H9 (cell line): ENCODE results near the gene MICA. TPM values are rescaled to one million over a fixed set of nuclear protein-coding genes. Genes with fewer than 3 reads are reported as not detected.
A peak's percentile ranks its signal among the peaks of the same experiment; 100 is the strongest.

Experiments used
- DNase-seq: peaks from one replicate; pipeline ENCODE4 v3.0.0-alpha.2; 2017
- H2AFZ ChIP-seq: one replicate; pipeline ENCODE4 v1.6.1; 2013; ENCODE audit warnings: mild to moderate bottlenecking, low read length, control low read depth, moderate library complexity
- H2AK5ac ChIP-seq: 2 replicates; pipeline ENCODE4 v1.6.1; 2013; ENCODE audit warnings: low read length, control low read depth, mixed read lengths; ENCODE audit not compliant: insufficient read length
- H2BK120ac ChIP-seq: one replicate; pipeline ENCODE4 v1.6.1; 2013; ENCODE audit warnings: low read depth, mild to moderate bottlenecking, low read length, control low read depth, inconsistent platforms; ENCODE audit not compliant: poor library complexity, severe bottlenecking
- H2BK12ac ChIP-seq: 2 replicates; pipeline ENCODE4 v1.6.1; 2013; ENCODE audit warnings: low read length, control low read depth, mixed read lengths, low read depth; ENCODE audit not compliant: insufficient read length
- H2BK15ac ChIP-seq: 2 replicates; pipeline ENCODE4 v1.6.1; 2013; ENCODE audit warnings: low read depth, low read length, control low read depth
- H2BK20ac ChIP-seq: one replicate; pipeline ENCODE4 v1.6.1; 2013; ENCODE audit warnings: low read depth, mild to moderate bottlenecking, low read length, control low read depth, inconsistent platforms; ENCODE audit not compliant: poor library complexity, severe bottlenecking
- H2BK5ac ChIP-seq: 2 replicates; pipeline ENCODE4 v1.6.1; 2013; ENCODE audit warnings: low read length, control low read depth, mixed read lengths; ENCODE audit not compliant: insufficient read length
- H3K14ac ChIP-seq: 2 replicates; pipeline ENCODE4 v1.6.1; 2013; ENCODE audit warnings: low read length, control low read depth; ENCODE audit not compliant: insufficient read depth
- H3K18ac ChIP-seq: 2 replicates; pipeline ENCODE4 v1.6.1; 2013; ENCODE audit warnings: low read depth, mild to moderate bottlenecking, mixed read lengths, low read length, control low read depth; ENCODE audit not compliant: insufficient read length
- H3K23ac ChIP-seq: 2 replicates; pipeline ENCODE4 v1.6.1; 2013; ENCODE audit warnings: low read length, control low read depth, mixed read lengths, low read depth; ENCODE audit not compliant: insufficient read length
- H3K23me2 ChIP-seq: 2 replicates; pipeline ENCODE4 v1.6.1; 2013; ENCODE audit warnings: low read depth, mild to moderate bottlenecking, mixed read lengths, low read length, control low read depth; ENCODE audit not compliant: insufficient read length, poor library complexity, severe bottlenecking
- H3K27ac ChIP-seq: 2 replicates; pipeline ENCODE4 v1.5.1; 2013; ENCODE audit warnings: low read length, control low read depth, mixed read lengths, low read depth; ENCODE audit not compliant: insufficient read length
- H3K27me3 ChIP-seq: 2 replicates; pipeline ENCODE4 v1.6.1; 2013; ENCODE audit warnings: low read length, control low read depth, inconsistent platforms; ENCODE audit not compliant: insufficient read depth
- H3K4ac ChIP-seq: 2 replicates; pipeline ENCODE4 v1.6.1; 2013; ENCODE audit warnings: low read depth, mild to moderate bottlenecking, control low read depth, inconsistent platforms, low read length, moderate library complexity
- H3K4me1 ChIP-seq: 2 replicates; pipeline ENCODE4 v1.6.1; 2013; ENCODE audit warnings: low read length, control low read depth, inconsistent platforms; ENCODE audit not compliant: insufficient read depth
- H3K4me2 ChIP-seq: 2 replicates; pipeline ENCODE4 v1.6.1; 2013; ENCODE audit warnings: low read length, control low read depth, mixed read lengths; ENCODE audit not compliant: insufficient read length, insufficient read depth
- H3K56ac ChIP-seq: 2 replicates; pipeline ENCODE4 v1.6.1; 2013; ENCODE audit warnings: low read depth, mild to moderate bottlenecking, mixed read lengths, low read length, control low read depth; ENCODE audit not compliant: insufficient read length
- H3K79me1 ChIP-seq: 2 replicates; pipeline ENCODE4 v1.6.1; 2013; ENCODE audit warnings: low read depth, mild to moderate bottlenecking, moderate library complexity, low read length, control low read depth, inconsistent platforms; ENCODE audit not compliant: insufficient read depth, poor library complexity, severe bottlenecking
- H3K79me2 ChIP-seq: 2 replicates; pipeline ENCODE4 v1.6.1; 2013; ENCODE audit warnings: low read length, control low read depth, inconsistent platforms; ENCODE audit not compliant: insufficient read depth
- H3K9ac ChIP-seq: 2 replicates; pipeline ENCODE4 v1.6.1; 2013; ENCODE audit warnings: low read length, control low read depth, mixed read lengths; ENCODE audit not compliant: insufficient read length; ENCODE audit errors: extremely low read depth
- H3K9me3 ChIP-seq: one replicate; pipeline ENCODE4 v1.6.1; 2013; ENCODE audit warnings: low read depth, low read length, inconsistent platforms; ENCODE audit not compliant: control insufficient read depth
- H3T11ph ChIP-seq: one replicate; pipeline ENCODE4 v1.6.1; 2013; ENCODE audit warnings: mild to moderate bottlenecking, low read length, control low read depth, inconsistent platforms
- H4K20me1 ChIP-seq: one replicate; pipeline ENCODE4 v1.6.1; 2013; ENCODE audit not compliant: control insufficient read depth, insufficient read length, insufficient read depth
- H4K5ac ChIP-seq: 2 replicates; pipeline ENCODE4 v1.6.1; 2013; ENCODE audit warnings: low read depth, mild to moderate bottlenecking, mixed read lengths, low read length, control low read depth; ENCODE audit not compliant: insufficient read length
- H4K8ac ChIP-seq: replicated peaks from 2 replicates; pipeline ENCODE4 v1.6.1; 2013; ENCODE audit warnings: low read length, control low read depth, mixed read lengths, low read depth; ENCODE audit not compliant: insufficient read length
- H4K91ac ChIP-seq: 2 replicates; pipeline ENCODE4 v1.6.1; 2013; ENCODE audit warnings: low read depth, mild to moderate bottlenecking, moderate library complexity, mixed read lengths, low read length, control low read depth; ENCODE audit not compliant: insufficient read length
- H3K27ac Mint-ChIP-seq, 3 experiments: 2 replicates in 2 of 3; 3 replicates in 1 of 3; pipeline ENCODE4 v1.8.0; 2020 to 2021; ENCODE audit warnings: mixed read lengths in 3 of 3, mild to moderate bottlenecking in 1 of 3, moderate library complexity in 1 of 3
- H3K27me3 Mint-ChIP-seq: 2 replicates; pipeline ENCODE4 v1.8.0; 2021; ENCODE audit warnings: low read depth, mild to moderate bottlenecking, moderate library complexity, mixed read lengths
- H3K36me3 Mint-ChIP-seq, 3 experiments: 2 replicates in 2 of 3; 3 replicates in 1 of 3; pipeline ENCODE4 v1.8.0; 2020 to 2021; ENCODE audit warnings: low read depth in 3 of 3, mixed read lengths in 3 of 3; ENCODE audit not compliant: insufficient read depth in 1 of 3
- H3K4me1 Mint-ChIP-seq, 2 experiments: 2 replicates each; pipeline ENCODE4 v1.8.0; 2020; ENCODE audit warnings: mixed read lengths in 2 of 2
- H3K4me3 Mint-ChIP-seq, 2 experiments: 2 replicates in 1 of 2; 3 replicates in 1 of 2; pipeline ENCODE4 v1.8.0; 2020 to 2021; ENCODE audit warnings: mild to moderate bottlenecking in 2 of 2, mixed read lengths in 2 of 2, moderate library complexity in 1 of 2
- H3K9me3 Mint-ChIP-seq, 2 experiments: 2 replicates in 1 of 2; 3 replicates in 1 of 2; pipeline ENCODE4 v1.8.0; 2020; ENCODE audit warnings: mild to moderate bottlenecking in 2 of 2, mixed read lengths in 2 of 2, moderate library complexity in 1 of 2
- CTCF ChIP-seq: fragments of 200-600 bp; sonication (generic); conservative IDR thresholded peaks from 3 replicates; pipeline ENCODE4 v1.8.0; 2021; ENCODE audit warnings: antibody characterized with exemption, mild to moderate bottlenecking
- WGBS: extraction: QIAGEN DNeasy Blood & Tissue Kit; methylation state at CpG from one replicate; pipeline ENCODE4 v1.1.7; 2013; ENCODE audit warnings: missing lambda C conversion rate, low lambda C conversion rate, mixed read lengths; ENCODE audit not compliant: insufficient read length; ENCODE audit errors: extremely low coverage; 5-methylcytosine and 5-hydroxymethylcytosine counted together
- total RNA-seq: library from RNA; stranded (reverse); gene quantifications from 2 replicates; pipeline ENCODE4 v1.2.1, GENCODE V29; 2021

MICA gene
- total RNA-seq, 1 experiment from 2014 or later: 8.5 TPM

GRCh38 chr6:31393932-31394331 lies 9.5 kb upstream of the MICA start:
- Histone ChIP-seq H4K8ac (no peak overlapping the region), H3K23ac (no peak overlapping the region), H2BK20ac (no peak overlapping the region), H3K27ac (no peak overlapping the region), H4K5ac (no peak overlapping the region), H2BK15ac (no peak overlapping the region), H3T11ph (no peak overlapping the region), H3K56ac (no peak overlapping the region), H2BK12ac (no peak overlapping the region), H2BK5ac (no peak overlapping the region), H3K4ac (no peak overlapping the region), H3K79me2 (no peaks in the 10 kb centered on the region), H3K9me3 (no peaks in the 10 kb centered on the region), H4K20me1 (no peaks in the 10 kb centered on the region), H2BK120ac (no peak overlapping the region), H3K27me3 (no peaks in the 10 kb centered on the region), H4K91ac (no peak overlapping the region), H3K4me1 (no peaks in the 10 kb centered on the region; the same call in 1 of the 2 replicates), H3K14ac (no peak overlapping the region), H2AFZ (no peak overlapping the region), H3K18ac (no peak overlapping the region), H3K9ac (no peak overlapping the region), H3K23me2 (no peaks in the 10 kb centered on the region), H3K79me1 (no peaks in the 10 kb centered on the region), H2AK5ac (no peak overlapping the region), H3K4me2 (no peak overlapping the region)
- no peak for DNase-seq
- no CpG with 5 or more reads among the region's 5 CpGs for WGBS
- peaks cover 3 to 4% (median 3%) of the 10 kb centered on the region in 3 experiments; a peak in 5 of 7 replicates for H3K36me3 Mint-ChIP-seq
- peaks cover 39 to 40% of the 10 kb centered on the region in 2 experiments for H3K4me1 Mint-ChIP-seq
- no peak for TF ChIP-seq CTCF
- H3K27ac Mint-ChIP-seq: 0 out of 7 replicates have a peak overlapping the region, but pooled peaks of 1 of the 3 experiments have one; percentile 1
- peaks cover 1 to 15% of the 10 kb centered on the region in 2 experiments; a peak in 3 of 5 replicates for H3K9me3 Mint-ChIP-seq
- peaks cover 27% of the 10 kb centered on the region for H3K27me3 Mint-ChIP-seq
- no peak overlapping the region for H3K4me3 Mint-ChIP-seq
